Panc1 (cell line): ENCODE results near the gene N4BP2L1. TPM values are rescaled to one million over a fixed set of nuclear protein-coding genes. Genes with fewer than 3 reads are reported as not detected.

Experiments used
- ATAC-seq: fragments of 200-7000 bp; cut with Tn5 transposase; 2 replicates; pipeline ENCODE4 v1.9.1; 2020; ENCODE audit warnings: mild to moderate bottlenecking, moderate library complexity
- BruUV-seq: library from RNA; stranded (reverse); fragments of 400-500 nt; replicated peaks from 2 replicates; lab custom pipeline; 2021; lab: Mats Ljungman, UMichigan
- CTCF ChIA-PET: fragments of 300-600 bp; sonication (Branson Sonifier 250); formaldehyde crosslinking; loops from one replicate; lab custom pipeline; 2022; ENCODE audit warnings: antibody characterized with exemption; lab: Charles Lee
- POLR2A ChIA-PET: fragments of 300-600 bp; sonication (Branson Sonifier 250); formaldehyde crosslinking; loops from one replicate; lab custom pipeline; 2022; ENCODE audit warnings: antibody characterized with exemption; lab: Charles Lee
- DNase-seq: peaks from one replicate; pipeline ENCODE4 v3.0.0-alpha.2; 2010; ENCODE audit warnings: low read depth, low spot score
- H3K27ac ChIP-seq: 2 replicates; pipeline ENCODE4 v1.5.1; 2011; ENCODE audit warnings: mild to moderate bottlenecking, low read length, inconsistent platforms
- H3K27me3 ChIP-seq: fragments of 200-500 bp; sonication (Bioruptor generic); 2 replicates; pipeline ENCODE4 v1.6.0; 2014; ENCODE audit warnings: low read length, inconsistent platforms; ENCODE audit not compliant: control insufficient read depth, insufficient read depth
- H3K36me3 ChIP-seq: fragments of 200-500 bp; sonication (Bioruptor generic); 2 replicates; pipeline ENCODE4 v1.5.1; 2014; ENCODE audit warnings: inconsistent platforms, mild to moderate bottlenecking, low read length, moderate library complexity; ENCODE audit not compliant: control insufficient read depth, insufficient read depth
- H3K4me1 ChIP-seq: 2 replicates; pipeline ENCODE4 v1.5.1; 2011; ENCODE audit warnings: inconsistent platforms, mild to moderate bottlenecking, low read length, moderate library complexity; ENCODE audit not compliant: control insufficient read depth, insufficient read depth
- H3K4me3 ChIP-seq, 2 experiments: 2 replicates each; pipeline ENCODE4 v1.5.1; 2011 to 2012; ENCODE audit warnings: low read depth in 2 of 2, low read length in 2 of 2, mild to moderate bottlenecking in 2 of 2, inconsistent platforms in 1 of 2, moderate library complexity in 1 of 2
- H3K9me3 ChIP-seq: fragments of 200-500 bp; sonication (Bioruptor generic); 2 replicates; pipeline ENCODE4 v1.5.1; 2014; ENCODE audit warnings: low read depth, mild to moderate bottlenecking, inconsistent platforms, low read length, moderate library complexity; ENCODE audit not compliant: control insufficient read depth, insufficient read depth
- CTCF ChIP-seq: fragments of 450-650 bp; IDR thresholded peaks from 2 replicates; pipeline ENCODE4 v1.5.1; 2017; ENCODE audit warnings: mild to moderate bottlenecking
- POLR2AphosphoS5 ChIP-seq: IDR thresholded peaks from 2 replicates; pipeline ENCODE4 v1.6.1; 2012; ENCODE audit warnings: mild to moderate bottlenecking, low read depth, low read length, moderate library complexity
- REST ChIP-seq, 2 experiments: IDR thresholded peaks; 2 replicates each; pipeline ENCODE4 v1.6.1; 2011 to 2012; ENCODE audit warnings: low read depth in 2 of 2, control low read depth in 1 of 2, low read length in 1 of 2, mild to moderate bottlenecking in 1 of 2, moderate library complexity in 1 of 2; ENCODE audit not compliant: insufficient read depth in 1 of 2
- SIN3A ChIP-seq: IDR thresholded peaks from 2 replicates; pipeline ENCODE4 v1.6.1; 2012; ENCODE audit warnings: low read depth, mild to moderate bottlenecking, low read length, moderate library complexity, borderline replicate concordance; ENCODE audit not compliant: insufficient read depth
- TCF7L2 ChIP-seq: IDR thresholded peaks from 2 replicates; pipeline ENCODE4 v1.6.1; 2011; ENCODE audit warnings: mild to moderate bottlenecking, low read depth, low read length, inconsistent platforms
- in situ Hi-C: cut with HindIII; loops from 2 replicates; pipeline ENCODE4 v1.10.0; 2016; ENCODE audit warnings: low sequenced_read_pairs, low pct_unique_long_range_greater_than_20kb
- intact Hi-C: fragments of 100-400 bp; cut with micrococcal nuclease; formaldehyde crosslinking; loops from one replicate; pipeline ENCODE4 v1.10.0; 2022; ENCODE audit not compliant: unreplicated experiment
- total RNA-seq: library from RNA; stranded (reverse); gene quantifications from one replicate; pipeline ENCODE4 v1.2.1, GENCODE V29; 2021; ENCODE audit not compliant: unreplicated experiment

The N4BP2L1 gene
- total RNA-seq, 1 experiment from 2014 or later = 1.8 TPM

GRCh38 chr13:32438871-32439270, 10.9 kb upstream of the N4BP2L1 start:
- ChIA-PET POLR2A (no interaction called here), CTCF (no interaction called here)
- Histone ChIP-seq H3K36me3 (no peaks in the 10 kb centered on the region; the same call in 1 of the 2 replicates), H3K27ac (no peak overlapping the region), H3K4me1 (no peaks in the 10 kb centered on the region), H3K9me3 (no peaks in the 10 kb centered on the region), H3K27me3 (no peaks in the 10 kb centered on the region), H3K4me3 (no peak overlapping the region)
- in situ Hi-C loops (no loop called here), intact Hi-C loops (no loop called here)
- DNase-seq (no peak), ATAC-seq (no peak)
- TF ChIP-seq CTCF (no peak), REST (IDR thresholded peaks at IDR 0.05; ENCODE audit: insufficient read depth in 1 of 2, low read depth in 2 of 2, low read length in 1 of 2) (no peak), SIN3A (no peak), TCF7L2 (no peak), POLR2AphosphoS5 (no peak)
- BruUV-seq = no TSS peak

DNA sequence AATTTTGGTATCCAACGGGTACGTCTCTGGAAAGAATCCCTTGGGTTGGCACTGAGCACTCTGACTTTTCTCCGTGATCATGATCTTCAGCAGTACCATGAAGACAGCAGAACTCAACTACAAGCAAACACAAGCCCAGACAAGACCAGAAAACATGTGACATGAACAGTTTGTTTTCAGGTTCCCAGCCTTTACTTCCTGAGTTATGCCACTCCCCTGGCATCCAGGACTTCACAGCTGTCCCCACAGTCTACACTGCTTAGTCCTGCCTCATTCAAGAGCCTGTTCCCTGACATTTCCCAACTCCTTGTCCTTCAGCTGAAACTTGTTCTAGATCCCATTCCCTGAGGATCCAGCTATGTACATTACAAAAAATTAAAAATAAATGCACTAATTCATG, 4.9 kb upstream of the N4BP2L1 start:
- DNase-seq = no peak
- no TSS peak for BruUV-seq
- H3K4me3 ChIP-seq = no peak overlapping the region
- TF ChIP-seq CTCF (no peak), POLR2AphosphoS5 (no peak), REST (IDR thresholded peaks at IDR 0.05; ENCODE audit: insufficient read depth in 1 of 2, low read depth in 2 of 2, low read length in 1 of 2) (no peak), TCF7L2 (no peak), SIN3A (no peak)
- POLR2A ChIA-PET = no interaction called here
- intact Hi-C loops = no loop called here
- H3K36me3 ChIP-seq = no peaks in the 10 kb centered on the region; the same call in 1 of the 2 replicates
- no peaks in the 10 kb centered on the region for H3K27me3 ChIP-seq
- H3K9me3 ChIP-seq = no peaks in the 10 kb centered on the region
- CTCF ChIA-PET = interaction anchor here (0.6 kb wide), 1 partner anchor 148 kb away, joined by 3 read pairs; no protein-coding TSS in a partner anchor
- H3K4me1 ChIP-seq = no peaks in the 10 kb centered on the region
- no peak overlapping the region for H3K27ac ChIP-seq
- no peak for ATAC-seq
- in situ Hi-C loops = no loop called here
